ENCODE data around the gene MYH10. TPM values are rescaled to one million over a fixed set of nuclear protein-coding genes. Genes with fewer than 3 reads are reported as not detected.

The MYH10 gene
- total RNA-seq, 2 donors from 2014 or later = 251 to 257 TPM

- no peak overlapping the region for H3K9ac ChIP-seq (ENCODE audit: extremely low read depth, low read length, poor library complexity, severe bottlenecking)
- H3K4me1 Mint-ChIP-seq = no peaks in the 10 kb centered on the region
- no peak overlapping the region for H3K27ac ChIP-seq (ENCODE audit: low read depth, low read length)
- WGBS, 2 experiments (ENCODE audit: insufficient coverage in 1 of 2, insufficient read length in 1 of 2) = 94 to 100% methylated on average over 5 to 6 of the region's 6 CpGs
- H3K9me3 ChIP-seq (ENCODE audit: control insufficient read depth, low read length) = no peaks in the 10 kb centered on the region
- TF ChIP-seq, protein P1, sequence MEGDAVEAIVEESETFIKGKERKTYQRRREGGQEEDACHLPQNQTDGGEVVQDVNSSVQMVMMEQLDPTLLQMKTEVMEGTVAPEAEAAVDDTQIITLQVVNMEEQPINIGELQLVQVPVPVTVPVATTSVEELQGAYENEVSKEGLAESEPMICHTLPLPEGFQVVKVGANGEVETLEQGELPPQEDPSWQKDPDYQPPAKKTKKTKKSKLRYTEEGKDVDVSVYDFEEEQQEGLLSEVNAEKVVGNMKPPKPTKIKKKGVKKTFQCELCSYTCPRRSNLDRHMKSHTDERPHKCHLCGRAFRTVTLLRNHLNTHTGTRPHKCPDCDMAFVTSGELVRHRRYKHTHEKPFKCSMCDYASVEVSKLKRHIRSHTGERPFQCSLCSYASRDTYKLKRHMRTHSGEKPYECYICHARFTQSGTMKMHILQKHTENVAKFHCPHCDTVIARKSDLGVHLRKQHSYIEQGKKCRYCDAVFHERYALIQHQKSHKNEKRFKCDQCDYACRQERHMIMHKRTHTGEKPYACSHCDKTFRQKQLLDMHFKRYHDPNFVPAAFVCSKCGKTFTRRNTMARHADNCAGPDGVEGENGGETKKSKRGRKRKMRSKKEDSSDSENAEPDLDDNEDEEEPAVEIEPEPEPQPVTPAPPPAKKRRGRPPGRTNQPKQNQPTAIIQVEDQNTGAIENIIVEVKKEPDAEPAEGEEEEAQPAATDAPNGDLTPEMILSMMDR (conservative IDR thresholded peaks at IDR 0.05) = no peak
- no peak overlapping the region for H3K27ac Mint-ChIP-seq
- H3K4me3 ChIP-seq (ENCODE audit: low read length) = no peak overlapping the region
- no peaks in the 10 kb centered on the region for H3K4me1 ChIP-seq (ENCODE audit: control insufficient read depth, insufficient read depth, low read length)
- no peak for DNase-seq
- H3K36me3 ChIP-seq (ENCODE audit: control insufficient read depth, insufficient read depth, low read length) = peaks cover 94% of the 10 kb centered on the region
- no peaks in the 10 kb centered on the region for H3K9me3 Mint-ChIP-seq
- peaks cover 71% of the 10 kb centered on the region for H3K36me3 Mint-ChIP-seq (ENCODE audit: low read depth)
- H3K27me3 ChIP-seq (ENCODE audit: control insufficient read depth, insufficient read depth, low read length, poor library complexity, severe bottlenecking) = no peaks in the 10 kb centered on the region
- H3K4me3 Mint-ChIP-seq = no peak overlapping the region
- H3K27me3 Mint-ChIP-seq (ENCODE audit: insufficient read depth) = no peaks in the 10 kb centered on the region
These were observed 112.2 kb downstream of the MYH10 start for GRCh38 chr17:8518326-8518725.

GRCh38 chr17:8514801-8515200 lies 115.7 kb downstream of the MYH10 start:
- Mint-ChIP-seq H3K27me3 (ENCODE audit: insufficient read depth) (no peaks in the 10 kb centered on the region), H3K27ac (peak overlapping the region; percentile 71), H3K36me3 (ENCODE audit: low read depth) (peaks cover 87% of the 10 kb centered on the region), H3K4me1 (no peaks in the 10 kb centered on the region), H3K9me3 (no peaks in the 10 kb centered on the region), H3K4me3 (no peak overlapping the region)
- H3K9ac ChIP-seq (ENCODE audit: extremely low read depth, low read length, poor library complexity, severe bottlenecking) = no peak overlapping the region
- H3K36me3 ChIP-seq (ENCODE audit: control insufficient read depth, insufficient read depth, low read length) = peaks cover 94% of the 10 kb centered on the region
- H3K27ac ChIP-seq (ENCODE audit: low read depth, low read length) = no peak overlapping the region
- H3K4me1 ChIP-seq (ENCODE audit: control insufficient read depth, insufficient read depth, low read length) = no peaks in the 10 kb centered on the region
- TF ChIP-seq, protein P1 (conservative IDR thresholded peaks at IDR 0.05) = no peak
- no peaks in the 10 kb centered on the region for H3K27me3 ChIP-seq (ENCODE audit: control insufficient read depth, insufficient read depth, low read length, poor library complexity, severe bottlenecking)
- H3K9me3 ChIP-seq (ENCODE audit: control insufficient read depth, low read length) = no peaks in the 10 kb centered on the region
- no peak overlapping the region for H3K4me3 ChIP-seq (ENCODE audit: low read length)
- no peak for DNase-seq
- 96 to 98% methylated on average over 6 to 11 of the region's 11 CpGs for WGBS, 2 experiments (ENCODE audit: insufficient coverage in 1 of 2, insufficient read length in 1 of 2)

- no peaks in the 10 kb centered on the region for H3K27me3 Mint-ChIP-seq (ENCODE audit: insufficient read depth)
- Histone ChIP-seq H3K36me3 (ENCODE audit: control insufficient read depth, insufficient read depth, low read length) (peaks cover 97% of the 10 kb centered on the region), H3K4me3 (ENCODE audit: low read length) (no peak overlapping the region), H3K9ac (ENCODE audit: extremely low read depth, low read length, poor library complexity, severe bottlenecking) (no peak overlapping the region), H3K9me3 (ENCODE audit: control insufficient read depth, low read length) (no peaks in the 10 kb centered on the region), H3K4me1 (ENCODE audit: control insufficient read depth, insufficient read depth, low read length) (no peaks in the 10 kb centered on the region), H3K27ac (ENCODE audit: low read depth, low read length) (no peak overlapping the region), H3K27me3 (ENCODE audit: control insufficient read depth, insufficient read depth, low read length, poor library complexity, severe bottlenecking) (no peaks in the 10 kb centered on the region)
- no peak for DNase-seq
- no peaks in the 10 kb centered on the region for H3K4me1 Mint-ChIP-seq
- H3K4me3 Mint-ChIP-seq = no peak overlapping the region
- TF ChIP-seq, protein P1 (conservative IDR thresholded peaks at IDR 0.05) = no peak
- 92 to 96% methylated on average over 12 to 14 of the region's 14 CpGs for WGBS, 2 experiments (ENCODE audit: insufficient coverage in 1 of 2, insufficient read length in 1 of 2)
- H3K36me3 Mint-ChIP-seq (ENCODE audit: low read depth) = peaks cover 83% of the 10 kb centered on the region
- H3K9me3 Mint-ChIP-seq = no peaks in the 10 kb centered on the region
- no peak overlapping the region for H3K27ac Mint-ChIP-seq
These were observed 124.4 kb downstream of the MYH10 start for GRCh38 chr17:8506145-8506544.
